Nephron (organoid): ENCODE data around the gene AHI1.

Experiments used
- H3K27ac Mint-ChIP-seq, 3 experiments: 2 replicates each; pipeline ENCODE4 v1.8.0; 2020; ENCODE audit warnings: mixed read lengths in 3 of 3, mild to moderate bottlenecking in 2 of 3, moderate library complexity in 1 of 3
- H3K27me3 Mint-ChIP-seq: 2 replicates; pipeline ENCODE4 v1.8.0; 2021; ENCODE audit warnings: low read depth, mild to moderate bottlenecking, moderate library complexity, mixed read lengths
- H3K36me3 Mint-ChIP-seq: 2 replicates; pipeline ENCODE4 v1.8.0; 2020; ENCODE audit warnings: low read depth, mixed read lengths
- H3K4me1 Mint-ChIP-seq: 2 replicates; pipeline ENCODE4 v1.8.0; 2020; ENCODE audit warnings: mixed read lengths
- H3K4me3 Mint-ChIP-seq, 3 experiments: 2 replicates each; pipeline ENCODE4 v1.8.0; 2020; ENCODE audit warnings: mild to moderate bottlenecking in 3 of 3, mixed read lengths in 3 of 3, moderate library complexity in 2 of 3
- H3K9me3 Mint-ChIP-seq: 2 replicates; pipeline ENCODE4 v1.8.0; 2020; ENCODE audit warnings: mixed read lengths
- CTCF ChIP-seq, 3 experiments: fragments of 200-600 bp; sonication (generic); IDR thresholded peaks; one replicate each; pipeline ENCODE4 v1.5.0; 2021; ENCODE audit warnings: antibody characterized with exemption in 3 of 3; ENCODE audit not compliant: unreplicated experiment in 3 of 3

The AHI1 gene

GRCh38 chr6:135497412-135498184 is at the start of gene AHI1:
AHI1 (minus strand) TSS chr6:135497740; CDS start chr6:135492237, 5,503 bp downstream.
- Mint-ChIP-seq H3K36me3 (peaks cover 13% of the 10 kb centered on the region), H3K27me3 (no peaks in the 10 kb centered on the region), H3K9me3 (no peaks in the 10 kb centered on the region), H3K27ac (no peak within 1 kb of the TSS), H3K4me3 (no peak within 1 kb of the TSS), H3K4me1 (peaks cover 17% of the 10 kb centered on the region)
- TF ChIP-seq CTCF (IDR thresholded peaks at IDR 0.05; ENCODE audit: unreplicated experiment in 3 of 3): no peak

GRCh38 chr6:135546680-135547418 is 49.3 kb upstream of the AHI1 start:
- peaks cover 5% of the 10 kb centered on the region for H3K4me1 Mint-ChIP-seq
- no peak overlapping the region for H3K4me3 Mint-ChIP-seq
- H3K36me3 Mint-ChIP-seq: no peaks in the 10 kb centered on the region
- peak overlapping the region in 1 of 3 experiments; percentile 70 for H3K27ac Mint-ChIP-seq
- H3K27me3 Mint-ChIP-seq: no peaks in the 10 kb centered on the region
- peaks cover 4% of the 10 kb centered on the region for H3K9me3 Mint-ChIP-seq
- no peak for TF ChIP-seq CTCF (IDR thresholded peaks at IDR 0.05; ENCODE audit: unreplicated experiment in 3 of 3)

- H3K27me3 Mint-ChIP-seq: no peaks in the 10 kb centered on the region
- H3K4me3 Mint-ChIP-seq: no peak overlapping the region
- no peaks in the 10 kb centered on the region for H3K36me3 Mint-ChIP-seq
- peaks cover 5% of the 10 kb centered on the region for H3K4me1 Mint-ChIP-seq
- peaks cover 4% of the 10 kb centered on the region for H3K9me3 Mint-ChIP-seq
- TF ChIP-seq CTCF (IDR thresholded peaks at IDR 0.05; ENCODE audit: unreplicated experiment in 3 of 3): no peak
- peak overlapping the region in 2 of 3 experiments; percentile 38 to 70 for H3K27ac Mint-ChIP-seq
Observed at GRCh38 chr6:135546206-135546605, 48.7 kb upstream of the AHI1 start.

- no peaks in the 10 kb centered on the region for H3K36me3 Mint-ChIP-seq
- peaks cover 11% of the 10 kb centered on the region for H3K4me1 Mint-ChIP-seq
- no peak overlapping the region for H3K4me3 Mint-ChIP-seq
- peak overlapping the region in 2 of 3 experiments; percentile 27 to 40 for H3K27ac Mint-ChIP-seq
- peak in 1 of 3 experiments; percentile 28 for TF ChIP-seq CTCF (IDR thresholded peaks at IDR 0.05; ENCODE audit: unreplicated experiment in 3 of 3)
- H3K9me3 Mint-ChIP-seq: peaks cover 4% of the 10 kb centered on the region
- no peaks in the 10 kb centered on the region for H3K27me3 Mint-ChIP-seq
Observed at GRCh38 chr6:135540207-135540840, 42.8 kb upstream of the AHI1 start.

- H3K4me1 Mint-ChIP-seq: peaks cover 11% of the 10 kb centered on the region
- H3K4me3 Mint-ChIP-seq: no peak overlapping the region
- no peaks in the 10 kb centered on the region for H3K9me3 Mint-ChIP-seq
- no peak for TF ChIP-seq CTCF (IDR thresholded peaks at IDR 0.05; ENCODE audit: unreplicated experiment in 3 of 3)
- peak overlapping the region in 2 of 3 experiments; percentile 33 to 57 for H3K27ac Mint-ChIP-seq
- no peaks in the 10 kb centered on the region for H3K36me3 Mint-ChIP-seq
- no peaks in the 10 kb centered on the region for H3K27me3 Mint-ChIP-seq
Observed at GRCh38 chr6:135537741-135538301, 40.3 kb upstream of the AHI1 start.
